Measurements from ENCODE around the gene CDH6.
"Not testable (repeated sequence)": the region's sequence is repeated elsewhere in the genome, so short reads cannot be mapped to it uniquely, and the experiment has no call there.

Gene CDH6

DNA sequence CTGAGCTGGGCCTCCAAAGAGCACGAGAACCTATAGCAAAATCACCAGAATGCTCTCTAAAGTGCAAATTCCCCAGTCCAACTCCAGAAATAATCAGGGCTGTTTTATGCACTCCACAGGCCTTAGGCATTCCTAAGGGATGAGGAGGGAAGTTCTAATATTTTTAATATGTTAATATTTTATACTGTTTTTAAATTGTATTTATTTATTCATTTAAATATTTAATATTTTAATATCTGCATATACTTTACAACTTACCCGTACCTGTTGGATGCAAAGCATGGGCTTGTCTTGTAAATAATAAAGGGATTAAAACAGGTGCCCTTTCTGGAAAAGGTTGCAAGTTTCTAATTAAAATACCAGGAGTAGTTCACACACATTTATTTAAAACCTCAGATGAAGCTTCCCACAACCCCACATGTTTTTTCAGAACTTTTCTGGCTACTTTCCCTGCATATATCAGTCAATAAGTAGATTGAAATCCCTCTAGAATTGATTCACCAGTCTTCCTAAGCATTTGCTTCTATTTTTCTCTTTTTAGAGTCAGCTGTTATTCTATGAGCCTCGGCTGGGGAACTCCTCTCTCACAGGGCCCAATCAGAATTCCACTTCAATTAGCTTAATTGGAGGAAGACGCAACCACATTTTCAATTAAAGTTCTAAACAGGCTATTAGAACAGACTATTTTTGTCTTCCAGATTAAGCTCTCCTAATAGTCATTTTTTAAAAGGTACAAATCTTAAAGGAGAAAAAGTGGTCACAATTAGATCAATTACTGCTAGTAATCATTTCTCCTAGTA lies 140.8 kb downstream of the CDH6 start:
- DNase-seq, result no peak

DNA sequence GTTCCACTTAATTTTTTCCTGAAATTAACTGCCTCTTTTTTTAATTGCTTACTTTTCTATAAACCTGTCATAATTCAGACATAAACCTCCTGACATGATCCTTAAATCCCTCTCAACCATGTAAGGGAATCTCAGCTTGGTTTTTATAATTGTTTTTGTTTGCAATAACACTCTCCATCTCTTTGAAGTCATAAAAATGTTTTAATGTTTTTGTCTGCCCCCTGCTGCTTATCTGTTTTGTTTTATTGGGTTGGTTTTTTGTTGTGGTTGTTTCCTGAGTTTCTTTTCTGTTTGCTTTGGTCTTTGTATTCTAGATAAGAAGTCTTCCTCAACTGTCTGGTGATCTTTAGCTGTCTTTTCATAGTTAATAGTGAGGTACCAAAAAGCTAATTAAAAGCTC lies 142.0 kb downstream of the CDH6 start:
- DNase-seq, result no peak

DNA sequence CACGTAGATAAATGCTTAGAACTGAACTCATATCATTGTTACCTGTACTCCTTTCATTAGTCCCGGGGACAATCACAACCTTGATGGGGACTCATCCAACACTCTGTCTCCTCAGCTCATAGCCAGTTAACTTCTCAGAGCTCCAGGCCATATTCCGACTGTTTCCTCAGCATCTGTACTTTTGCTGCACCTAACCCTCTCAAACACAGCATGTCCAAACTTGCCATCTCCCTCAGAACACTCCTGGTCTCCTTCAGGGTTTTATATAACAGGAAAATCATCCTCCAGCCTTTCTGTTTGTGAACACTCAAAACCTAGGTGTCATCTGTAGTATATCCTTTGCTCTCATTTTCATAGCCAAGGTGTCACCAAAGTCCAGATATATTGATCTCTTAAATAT lies 150.5 kb downstream of the CDH6 start:
- DNase-seq, result no peak

GRCh38 chr5:31346896-31347551 lies 153.5 kb downstream of the CDH6 start:
- DNase-seq, result no peak

DNA sequence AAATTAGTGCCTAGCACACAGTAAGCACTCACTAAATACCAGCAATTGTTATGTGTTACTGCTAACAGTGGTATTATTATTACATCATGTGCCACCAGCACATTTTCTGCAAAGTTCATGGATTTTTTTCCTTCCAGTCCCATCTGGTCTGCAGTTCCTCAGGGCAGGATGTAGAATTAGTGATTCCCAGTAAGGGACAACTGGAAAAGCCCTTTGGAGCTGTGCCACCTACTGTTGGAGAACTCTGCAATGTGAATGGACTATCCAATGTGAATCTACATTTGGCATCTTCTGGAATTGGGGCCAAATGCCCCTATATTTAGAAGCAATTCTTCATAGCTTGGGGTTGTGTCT lies 154.0 kb downstream of the CDH6 start:
- DNase-seq, result no peak

- no peak for DNase-seq
These were observed 156.9 kb downstream of the CDH6 start for GRCh38 chr5:31350395-31350794.

GRCh38 chr5:31355337-31355736 lies 161.9 kb downstream of the CDH6 start:
- DNase-seq, result no peak

GRCh38 chr5:31357038-31357437 lies 163.6 kb downstream of the CDH6 start:
- DNase-seq, result no peak

- DNase-seq, result no peak
These were observed 166.4 kb downstream of the CDH6 start for GRCh38 chr5:31359839-31360238.

DNA sequence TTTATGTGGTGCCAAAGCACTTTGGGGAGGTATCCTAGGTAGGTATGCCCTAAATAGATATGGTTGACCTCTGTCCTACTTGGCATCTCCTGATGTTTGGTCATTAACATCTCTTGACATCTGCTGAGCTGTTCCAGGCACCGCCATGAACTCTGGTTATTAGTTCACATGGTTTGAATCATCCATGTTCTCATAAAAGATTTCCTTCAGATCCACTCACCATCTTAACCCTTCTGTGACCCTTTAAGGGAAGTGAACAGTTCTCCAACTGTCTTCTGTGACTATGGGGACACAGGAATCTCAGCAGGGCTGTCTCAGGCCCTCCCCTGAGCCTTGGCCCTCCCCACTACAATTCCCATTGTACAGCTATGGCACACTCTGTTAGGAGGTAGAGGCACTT lies 167.7 kb downstream of the CDH6 start:
- DNase-seq, result no peak

GRCh38 chr5:31361704-31362528 lies 168.4 kb downstream of the CDH6 start:
- DNase-seq, result not testable (repeated sequence)

GRCh38 chr5:31362529-31362900 lies 169.0 kb downstream of the CDH6 start:
- DNase-seq, result no peak

DNA sequence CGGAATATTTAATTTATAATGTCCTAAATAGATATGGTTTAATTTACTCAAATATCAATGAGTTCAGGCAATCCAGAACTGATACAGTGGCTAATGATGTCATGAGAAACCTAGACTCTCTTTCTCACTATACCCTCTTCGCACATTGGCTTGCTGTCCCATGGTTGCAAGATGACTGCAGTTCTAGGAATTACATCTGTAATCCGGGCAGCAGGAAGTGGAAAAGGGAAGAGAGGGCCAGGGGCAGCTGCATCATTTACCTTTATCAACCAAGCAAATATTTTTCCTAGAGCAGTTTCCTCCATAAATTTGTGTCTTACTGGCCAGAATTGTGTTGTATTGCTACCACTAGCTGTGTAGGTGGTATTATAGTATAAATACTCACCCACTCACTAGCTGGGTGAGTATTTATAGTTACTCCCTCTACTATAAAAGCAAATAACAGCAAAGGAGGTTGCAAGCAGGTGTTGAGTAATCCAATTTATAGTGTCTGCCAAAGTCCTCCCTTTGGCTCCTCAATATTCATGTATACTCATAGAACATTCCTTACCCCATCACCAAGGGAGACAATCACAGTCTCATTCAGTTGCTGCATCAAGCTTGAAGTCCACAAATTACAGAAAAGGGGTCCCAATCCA lies 169.6 kb downstream of the CDH6 start:
- no peak for DNase-seq

GRCh38 chr5:31364881-31365636 lies 171.6 kb downstream of the CDH6 start:
- no peak for DNase-seq

- DNase-seq, result no peak
These were observed 172.3 kb downstream of the CDH6 start for GRCh38 chr5:31365776-31366175.

DNA sequence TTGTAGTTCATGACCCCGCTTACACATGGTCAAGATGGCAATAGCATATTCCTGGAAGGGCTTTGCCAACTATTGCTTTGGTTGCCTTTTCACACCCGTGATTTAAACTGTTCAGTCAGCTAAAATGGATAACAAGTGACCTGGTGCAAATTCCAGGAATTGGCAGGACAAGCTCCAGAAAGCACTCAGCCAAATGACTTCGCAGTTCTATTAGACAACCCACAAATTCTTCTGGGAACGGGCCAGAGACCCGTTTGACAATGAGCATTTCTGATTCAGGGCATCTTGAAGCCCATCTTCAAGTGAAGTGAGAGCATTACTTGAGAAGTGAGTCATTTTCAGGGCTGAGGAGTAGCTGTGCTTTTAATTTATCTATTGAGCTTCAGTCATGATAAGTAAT lies 173.5 kb downstream of the CDH6 start:
- no peak for DNase-seq

- DNase-seq, result no peak
These were observed 178.6 kb downstream of the CDH6 start for GRCh38 chr5:31372124-31372523.

DNA sequence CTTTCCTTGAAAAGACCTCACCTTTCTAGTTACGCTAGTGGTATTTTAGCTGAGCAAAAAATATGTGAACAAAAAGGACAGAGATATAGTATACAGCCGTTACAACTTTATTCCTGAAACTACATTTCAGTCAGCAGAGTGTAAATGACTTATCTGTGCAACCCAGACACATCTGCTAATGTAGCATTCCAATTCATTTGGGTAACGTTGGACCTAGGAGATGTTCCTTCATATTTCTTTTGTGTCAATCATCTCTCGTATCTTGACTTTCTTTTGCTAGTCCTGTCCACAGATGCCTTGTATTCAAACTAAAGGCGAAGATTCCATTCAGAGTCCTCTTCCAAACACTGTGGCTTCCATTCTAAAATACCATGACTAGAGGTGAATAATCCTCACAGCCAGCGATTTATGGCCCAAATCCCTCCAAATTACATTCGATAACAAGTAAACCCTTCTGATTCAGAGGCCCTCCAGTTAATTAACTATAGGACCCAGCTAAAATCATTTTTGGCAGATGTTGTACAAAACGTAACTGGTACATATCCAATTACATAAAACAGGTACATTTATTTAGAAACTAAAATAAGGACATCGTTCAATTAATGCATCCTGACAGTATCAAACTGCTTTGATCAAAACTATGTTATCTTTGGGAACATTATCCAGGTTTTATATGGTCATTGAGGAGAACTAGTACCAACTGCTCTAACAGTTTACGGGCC lies 182.7 kb downstream of the CDH6 start:
- no peak for DNase-seq

- DNase-seq, result no peak
These were observed 183.9 kb downstream of the CDH6 start for GRCh38 chr5:31377274-31377946.

- no peak for DNase-seq
These were observed 184.7 kb downstream of the CDH6 start for GRCh38 chr5:31378136-31378535.
